Transverse colon (tissue), 4 donors: ENCODE data around the gene B3GNT7.
"Not testable (repeated sequence)": the region's sequence is repeated elsewhere in the genome, so short reads cannot be mapped to it uniquely, and the experiment has no call there.

Source experiments
- CTCF ChIP-seq, 5 experiments: fragments of 200-600 bp in 3 of 5; fragments of 450-650 bp in 2 of 5; sonication (generic) in 3 of 5; IDR thresholded peaks; 1 replicate in 2 of 5; 2 replicates in 3 of 5; pipeline ENCODE4 v1.5.1; 2016 to 2017; ENCODE audit warnings: antibody characterized with exemption in 5 of 5, inconsistent platforms in 3 of 5, mild to moderate bottlenecking in 2 of 5, moderate library complexity in 1 of 5
- EP300 ChIP-seq: sonication (generic); formaldehyde crosslinking; IDR thresholded peaks from one replicate; pipeline ENCODE4 v1.6.1; 2017; ENCODE audit warnings: antibody characterized with exemption, low read depth
- POLR2A ChIP-seq: fragments of 450-650 bp; IDR thresholded peaks from one replicate; pipeline ENCODE4 v1.6.1; 2016; ENCODE audit warnings: antibody characterized with exemption, mild to moderate bottlenecking, moderate library complexity
- POLR2AphosphoS5 ChIP-seq, 3 donors: sonication (generic); formaldehyde crosslinking; IDR thresholded peaks; one replicate each; pipeline ENCODE4 v1.6.1; 2016; ENCODE audit warnings: antibody characterized with exemption in 3 of 3

- not testable (repeated sequence) for TF ChIP-seq CTCF (IDR thresholded peaks at IDR 0.05); EP300; POLR2A; POLR2AphosphoS5 (IDR thresholded peaks at IDR 0.05)
These were observed 46.2 kb upstream of the B3GNT7 start for GRCh38 chr2:231349374-231349735.
